NCI-H2081 (cell line): Measurements from ENCODE around the gene NUDT4.
A peak's percentile ranks its signal among the peaks of the same experiment; 100 is the strongest.

Source experiments
- DNase-seq, 2 experiments: peaks; one replicate each; lab custom pipeline; 2025; lab: John Stamatoyannopoulos, UW

The NUDT4 gene

GRCh38 chr12:93377252-93378195, at the start of gene NUDT4:
Gene NUDT4, plus strand, starts transcription at chr12:93377925. Its CDS starts 398 bp downstream, at chr12:93378323.
- DNase-seq = peak; percentile 91 to 94

- DNase-seq = no peak
These were observed 44.7 kb upstream of the NUDT4 start for GRCh38 chr12:93333054-93333453.

GRCh38 chr12:93333828-93334227, 43.9 kb upstream of the NUDT4 start:
- no peak for DNase-seq

- DNase-seq = no peak
These were observed 42.0 kb upstream of the NUDT4 start for GRCh38 chr12:93335603-93336162.

- DNase-seq = no peak
These were observed 41.4 kb upstream of the NUDT4 start for GRCh38 chr12:93336291-93336741.

GRCh38 chr12:93338598-93338997, 39.1 kb upstream of the NUDT4 start:
- no peak for DNase-seq

- no peak for DNase-seq
These were observed 38.0 kb upstream of the NUDT4 start for GRCh38 chr12:93339695-93340094.

GRCh38 chr12:93341409-93342049, 36.2 kb upstream of the NUDT4 start:
- DNase-seq = no peak

GRCh38 chr12:93347054-93347785, 30.5 kb upstream of the NUDT4 start:
- DNase-seq = no peak

- no peak for DNase-seq
These were observed 28.9 kb upstream of the NUDT4 start for GRCh38 chr12:93348575-93349435.

- DNase-seq = no peak
These were observed 26.0 kb upstream of the NUDT4 start for GRCh38 chr12:93351726-93352125.

- no peak for DNase-seq
These were observed 25.4 kb upstream of the NUDT4 start for GRCh38 chr12:93352321-93352720.

GRCh38 chr12:93356214-93356613, 21.5 kb upstream of the NUDT4 start:
- no peak for DNase-seq

GRCh38 chr12:93358058-93358457, 19.7 kb upstream of the NUDT4 start:
- DNase-seq = no peak

GRCh38 chr12:93358821-93359220, 18.9 kb upstream of the NUDT4 start:
- DNase-seq = no peak

- no peak for DNase-seq
These were observed 17.0 kb upstream of the NUDT4 start for GRCh38 chr12:93360688-93361087.

- DNase-seq = peak; percentile 31 to 87
These were observed 16.4 kb upstream of the NUDT4 start for GRCh38 chr12:93361151-93361919.

GRCh38 chr12:93363841-93364297, 13.9 kb upstream of the NUDT4 start:
- no peak for DNase-seq

GRCh38 chr12:93365616-93366405, 11.9 kb upstream of the NUDT4 start:
- DNase-seq = no peak
